ENCODE data around the gene GLE1.

Gene GLE1

DNA sequence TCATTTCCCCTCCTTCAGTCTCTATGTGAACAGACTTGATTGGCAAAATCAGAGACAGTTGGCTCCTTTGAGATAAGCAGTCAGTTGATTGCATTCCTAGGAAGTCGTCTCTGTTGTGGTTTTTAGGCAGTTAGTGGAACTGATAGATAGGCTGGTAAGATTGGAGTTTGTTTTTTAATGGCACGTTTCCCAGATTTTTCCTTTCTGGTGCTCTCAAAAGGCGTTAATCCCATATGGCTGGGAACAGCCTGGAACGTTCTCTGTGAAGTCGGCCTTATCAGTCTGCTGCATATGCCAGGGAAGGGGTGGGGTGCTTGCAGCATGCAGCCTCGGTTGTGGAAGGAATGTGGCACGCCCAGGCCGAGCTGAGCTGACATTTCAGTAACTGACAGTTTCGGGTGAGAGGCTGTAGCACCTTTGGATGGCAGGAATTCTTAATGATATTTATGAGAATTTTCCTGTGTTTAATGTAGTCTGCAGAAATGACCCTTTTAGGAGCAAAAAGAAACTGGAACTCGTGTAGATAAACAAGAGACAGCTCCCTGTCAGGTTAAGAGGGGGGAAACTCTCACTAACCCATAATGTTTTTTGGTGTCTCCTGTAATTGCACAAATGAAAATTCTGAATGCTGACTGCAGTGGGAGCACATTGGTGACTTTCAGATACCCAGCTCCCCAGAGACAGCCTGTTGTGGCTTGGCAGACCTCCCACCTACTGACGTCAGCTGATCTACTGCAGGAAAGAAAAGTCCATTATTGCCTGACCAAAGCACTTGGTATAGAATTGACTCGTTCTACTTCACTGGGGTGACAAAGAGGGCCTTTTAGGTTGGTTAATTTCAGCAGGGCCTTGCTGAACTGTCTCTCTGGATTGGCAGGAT lies 54.2 kb downstream of the GLE1 start:
- Histone ChIP-seq H4K20me1 (ENCODE audit: control insufficient read depth, insufficient read depth, low read depth, low read length) (peaks cover 14% of the 10 kb centered on the region; the same call in 1 of the 2 replicates), H3K4me3 (ENCODE audit: low read length) (0 out of 2 replicates have a peak overlapping the region, but pooled peaks have one; percentile 1)

DNA sequence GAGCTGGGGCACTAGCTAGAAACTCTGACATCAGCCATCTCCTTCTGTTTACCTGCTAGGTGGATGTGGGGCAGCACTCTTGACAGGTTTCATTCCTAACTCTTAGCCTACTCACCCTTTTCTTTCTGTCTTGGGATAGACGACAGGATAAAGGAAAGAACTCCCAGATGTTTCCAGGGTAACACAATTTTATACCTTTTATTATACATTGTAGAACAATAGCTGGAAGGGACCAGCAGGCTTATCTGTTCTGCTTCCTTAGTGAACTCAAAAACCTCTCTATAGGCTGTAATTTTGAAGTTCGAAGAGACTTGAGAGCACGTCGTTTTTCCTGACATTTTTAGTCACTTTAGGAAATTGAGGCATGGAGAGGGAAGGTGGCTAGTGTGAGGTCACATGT lies 61.1 kb downstream of the GLE1 start:
- no peaks in the 10 kb centered on the region for H3K4me1 ChIP-seq (ENCODE audit: control insufficient read depth, low read length)
- H3K79me2 ChIP-seq (ENCODE audit: control insufficient read depth, low read length) = peaks cover 37% of the 10 kb centered on the region
- no peak overlapping the region for H3K27ac ChIP-seq (ENCODE audit: low read depth, low read length)
- no peak for TF ChIP-seq EZH2phosphoT487 (IDR thresholded peaks at IDR 0.05; ENCODE audit: borderline replicate concordance, low read length)
- TF ChIP-seq, protein P1, sequence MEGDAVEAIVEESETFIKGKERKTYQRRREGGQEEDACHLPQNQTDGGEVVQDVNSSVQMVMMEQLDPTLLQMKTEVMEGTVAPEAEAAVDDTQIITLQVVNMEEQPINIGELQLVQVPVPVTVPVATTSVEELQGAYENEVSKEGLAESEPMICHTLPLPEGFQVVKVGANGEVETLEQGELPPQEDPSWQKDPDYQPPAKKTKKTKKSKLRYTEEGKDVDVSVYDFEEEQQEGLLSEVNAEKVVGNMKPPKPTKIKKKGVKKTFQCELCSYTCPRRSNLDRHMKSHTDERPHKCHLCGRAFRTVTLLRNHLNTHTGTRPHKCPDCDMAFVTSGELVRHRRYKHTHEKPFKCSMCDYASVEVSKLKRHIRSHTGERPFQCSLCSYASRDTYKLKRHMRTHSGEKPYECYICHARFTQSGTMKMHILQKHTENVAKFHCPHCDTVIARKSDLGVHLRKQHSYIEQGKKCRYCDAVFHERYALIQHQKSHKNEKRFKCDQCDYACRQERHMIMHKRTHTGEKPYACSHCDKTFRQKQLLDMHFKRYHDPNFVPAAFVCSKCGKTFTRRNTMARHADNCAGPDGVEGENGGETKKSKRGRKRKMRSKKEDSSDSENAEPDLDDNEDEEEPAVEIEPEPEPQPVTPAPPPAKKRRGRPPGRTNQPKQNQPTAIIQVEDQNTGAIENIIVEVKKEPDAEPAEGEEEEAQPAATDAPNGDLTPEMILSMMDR (IDR thresholded peaks at IDR 0.05; ENCODE audit: low read depth, low read length, poor library complexity, severe bottlenecking) = no peak
- no peaks in the 10 kb centered on the region for H3K9me2 ChIP-seq (replicated peaks; ENCODE audit: control insufficient read depth, low read length)
- H3K4me3 ChIP-seq (ENCODE audit: low read length) = no peak overlapping the region
- peaks cover 35% of the 10 kb centered on the region for H3K36me3 ChIP-seq (ENCODE audit: control insufficient read depth, low read length)
- no peaks in the 10 kb centered on the region for H3F3A ChIP-seq (ENCODE audit: control insufficient read depth, insufficient read depth)
- H3K9me3 ChIP-seq (ENCODE audit: control insufficient read depth, insufficient read depth, low read length) = no peaks in the 10 kb centered on the region
- H3K4me2 ChIP-seq (ENCODE audit: low read length) = no peak overlapping the region
- H3K27me3 ChIP-seq (ENCODE audit: control insufficient read depth, low read length) = no peaks in the 10 kb centered on the region
- H4K20me1 ChIP-seq (ENCODE audit: control insufficient read depth, insufficient read depth, low read depth, low read length) = 0 out of 2 replicates have a peak, but pooled peaks cover 3% of the 10 kb centered on the region

More for the DNA sequence above, 54.2 kb downstream of the GLE1 start:
- no peaks in the 10 kb centered on the region for H3K27me3 ChIP-seq (ENCODE audit: control insufficient read depth, low read length)
- no peaks in the 10 kb centered on the region for H3K9me2 ChIP-seq (replicated peaks; ENCODE audit: control insufficient read depth, low read length)
- TF ChIP-seq EZH2phosphoT487 (IDR thresholded peaks at IDR 0.05; ENCODE audit: borderline replicate concordance, low read length) = no peak
- TF ChIP-seq, protein P1 (IDR thresholded peaks at IDR 0.05; ENCODE audit: low read depth, low read length, poor library complexity, severe bottlenecking) = no peak
- no peak overlapping the region for H3K27ac ChIP-seq (ENCODE audit: low read depth, low read length)
- H3K4me2 ChIP-seq (ENCODE audit: low read length) = peak overlapping the region; percentile 34
- peaks cover 17% of the 10 kb centered on the region for H3K36me3 ChIP-seq (ENCODE audit: control insufficient read depth, low read length)
- H3K4me1 ChIP-seq (ENCODE audit: control insufficient read depth, low read length) = peaks cover 55% of the 10 kb centered on the region
- peaks cover 89% of the 10 kb centered on the region for H3K79me2 ChIP-seq (ENCODE audit: control insufficient read depth, low read length)
- no peaks in the 10 kb centered on the region for H3K9me3 ChIP-seq (ENCODE audit: control insufficient read depth, insufficient read depth, low read length)
- H3F3A ChIP-seq (ENCODE audit: control insufficient read depth, insufficient read depth) = peaks cover 9% of the 10 kb centered on the region; the same call in 1 of the 2 replicates

DNA sequence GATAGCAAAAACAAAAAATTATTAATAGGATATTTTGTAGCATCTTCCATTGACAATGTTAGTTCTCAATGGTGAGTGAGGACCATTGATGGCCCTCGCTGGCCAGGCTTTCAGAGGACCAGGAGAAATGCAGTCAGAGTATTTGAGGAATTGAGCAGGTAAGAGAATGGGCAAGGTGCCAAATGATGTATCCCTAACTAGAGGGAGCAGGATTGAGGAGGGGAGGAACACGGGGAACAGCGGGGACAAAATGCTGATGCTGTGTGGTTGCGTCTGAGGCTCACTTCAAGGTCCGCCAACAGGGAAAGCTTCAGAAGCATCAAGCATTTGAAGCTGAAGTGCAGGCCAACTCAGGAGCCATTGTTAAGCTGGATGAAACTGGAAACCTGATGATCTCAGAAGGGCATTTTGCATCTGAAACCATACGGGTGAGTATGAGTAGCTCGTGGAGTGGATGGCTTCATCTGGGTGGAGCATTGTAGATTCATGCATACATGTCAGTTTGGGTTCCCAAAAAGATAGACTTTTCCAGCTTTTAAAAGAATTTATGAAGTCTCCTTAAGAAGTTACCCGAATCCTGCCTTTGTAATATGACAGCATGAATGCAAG lies 64.1 kb downstream of the GLE1 start:
- Histone ChIP-seq H3K27me3 (ENCODE audit: control insufficient read depth, low read length) (no peaks in the 10 kb centered on the region), H3F3A (ENCODE audit: control insufficient read depth, insufficient read depth) (no peaks in the 10 kb centered on the region), H3K9me3 (ENCODE audit: control insufficient read depth, insufficient read depth, low read length) (no peaks in the 10 kb centered on the region), H3K9me2 (replicated peaks; ENCODE audit: control insufficient read depth, low read length) (no peaks in the 10 kb centered on the region), H3K4me2 (ENCODE audit: low read length) (no peak overlapping the region), H3K27ac (ENCODE audit: low read depth, low read length) (no peak overlapping the region), H3K79me2 (ENCODE audit: control insufficient read depth, low read length) (peaks cover 15% of the 10 kb centered on the region), H3K4me3 (ENCODE audit: low read length) (no peak overlapping the region), H3K36me3 (ENCODE audit: control insufficient read depth, low read length) (peaks cover 48% of the 10 kb centered on the region), H4K20me1 (ENCODE audit: control insufficient read depth, insufficient read depth, low read depth, low read length) (0 out of 2 replicates have a peak, but pooled peaks cover 3% of the 10 kb centered on the region), H3K4me1 (ENCODE audit: control insufficient read depth, low read length) (no peaks in the 10 kb centered on the region)
- no peak for TF ChIP-seq EZH2phosphoT487 (IDR thresholded peaks at IDR 0.05; ENCODE audit: borderline replicate concordance, low read length)
- TF ChIP-seq, protein P1 (IDR thresholded peaks at IDR 0.05; ENCODE audit: low read depth, low read length, poor library complexity, severe bottlenecking) = no peak
